Fibroblast of mammary gland (primary cell): ENCODE data around the gene RND3.

Experiments used
- DNase-seq: peaks from one replicate; pipeline ENCODE4 v3.0.0-alpha.2; 2010; ENCODE audit warnings: low read depth
- H3K4me3 ChIP-seq: 2 replicates; pipeline ENCODE4 v1.5.1; 2011; ENCODE audit warnings: low read depth, mild to moderate bottlenecking, low read length, moderate library complexity; ENCODE audit not compliant: control insufficient read depth
- CTCF ChIP-seq: conservative IDR thresholded peaks from 2 replicates; pipeline ENCODE4 v1.5.1; 2011; ENCODE audit warnings: low read depth, low read length, inconsistent platforms; ENCODE audit not compliant: control insufficient read depth, insufficient read depth

The RND3 gene

GRCh38 chr2:150432312-150432625, 55.2 kb downstream of the RND3 start:
- no peak overlapping the region for H3K4me3 ChIP-seq
- TF ChIP-seq CTCF: no peak
- DNase-seq: no peak

GRCh38 chr2:150431561-150432311, 55.7 kb downstream of the RND3 start:
- no peak for DNase-seq
- no peak for TF ChIP-seq CTCF
- H3K4me3 ChIP-seq: no peak overlapping the region

DNA sequence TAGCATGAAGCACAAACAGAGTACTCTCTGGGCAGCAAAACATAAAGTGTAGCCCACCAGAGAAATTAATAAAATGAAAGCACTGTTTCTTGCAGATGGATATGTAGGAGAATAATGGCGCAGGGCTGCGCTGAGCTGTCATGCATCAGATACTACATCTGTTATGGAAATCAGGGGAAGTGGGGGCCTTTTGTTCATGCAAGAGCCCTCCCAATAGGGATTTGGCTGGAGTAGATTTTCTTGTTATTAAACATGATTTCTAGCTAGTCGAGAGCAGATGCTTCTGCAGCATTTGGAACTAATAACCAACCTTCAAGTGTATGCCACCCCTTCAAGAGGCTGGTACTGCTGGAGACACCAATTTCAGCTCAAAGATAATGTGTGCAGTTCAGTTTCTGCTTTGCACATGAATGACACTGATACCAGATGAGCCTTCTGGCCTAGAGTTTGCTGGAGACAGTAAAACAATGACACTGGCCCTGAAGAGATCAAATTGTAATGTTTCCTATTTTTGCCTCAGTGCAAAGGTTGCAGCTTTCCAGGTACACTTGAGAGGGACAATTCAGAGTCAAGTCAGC, 58.0 kb downstream of the RND3 start:
- no peak overlapping the region for H3K4me3 ChIP-seq
- TF ChIP-seq CTCF: no peak
- DNase-seq: no peak

DNA sequence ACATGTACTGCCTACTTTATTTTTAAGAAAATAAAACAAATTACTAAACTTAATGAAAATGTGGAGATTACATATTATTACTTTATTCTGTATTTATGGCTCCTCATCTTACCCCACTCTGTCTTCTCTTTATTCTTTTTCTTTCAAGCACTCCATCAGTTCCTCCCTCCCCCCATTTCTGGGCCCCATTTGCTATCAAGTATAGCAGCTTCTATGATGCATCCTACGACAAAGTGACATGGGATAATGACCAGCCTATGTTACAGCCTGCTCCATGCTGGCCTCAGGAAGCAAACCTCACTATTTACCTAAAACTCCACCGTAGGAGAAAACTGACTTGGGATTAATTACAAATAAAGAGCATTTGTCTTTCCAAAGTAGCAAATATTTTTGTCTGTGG, 58.8 kb downstream of the RND3 start:
- TF ChIP-seq CTCF: no peak
- no peak overlapping the region for H3K4me3 ChIP-seq
- no peak for DNase-seq

GRCh38 chr2:150427298-150427697, 60.2 kb downstream of the RND3 start:
- no peak overlapping the region for H3K4me3 ChIP-seq
- TF ChIP-seq CTCF: no peak
- no peak for DNase-seq

DNA sequence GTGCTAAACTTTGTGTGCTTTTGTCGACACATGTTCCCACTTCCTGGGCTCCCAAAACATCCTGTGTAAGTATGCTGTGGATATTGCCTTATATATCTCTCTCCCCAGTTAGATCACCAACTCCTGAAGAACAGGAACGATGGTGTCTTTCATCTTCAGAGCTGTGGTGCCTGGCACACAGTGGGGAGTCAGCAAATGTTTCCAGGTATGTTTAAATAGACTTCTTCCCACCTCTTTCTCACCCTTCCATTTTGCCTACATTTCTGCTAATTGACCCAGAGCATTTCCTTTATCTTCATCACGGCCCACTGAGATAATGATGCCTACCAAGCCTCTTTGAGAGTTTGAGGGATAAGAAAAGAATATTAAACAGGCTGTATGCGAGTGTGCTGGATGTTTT, 60.7 kb downstream of the RND3 start:
- no peak overlapping the region for H3K4me3 ChIP-seq
- TF ChIP-seq CTCF: no peak
- DNase-seq: no peak
